ENCODE measurements around the gene KRT80.

KRT80 gene

DNA sequence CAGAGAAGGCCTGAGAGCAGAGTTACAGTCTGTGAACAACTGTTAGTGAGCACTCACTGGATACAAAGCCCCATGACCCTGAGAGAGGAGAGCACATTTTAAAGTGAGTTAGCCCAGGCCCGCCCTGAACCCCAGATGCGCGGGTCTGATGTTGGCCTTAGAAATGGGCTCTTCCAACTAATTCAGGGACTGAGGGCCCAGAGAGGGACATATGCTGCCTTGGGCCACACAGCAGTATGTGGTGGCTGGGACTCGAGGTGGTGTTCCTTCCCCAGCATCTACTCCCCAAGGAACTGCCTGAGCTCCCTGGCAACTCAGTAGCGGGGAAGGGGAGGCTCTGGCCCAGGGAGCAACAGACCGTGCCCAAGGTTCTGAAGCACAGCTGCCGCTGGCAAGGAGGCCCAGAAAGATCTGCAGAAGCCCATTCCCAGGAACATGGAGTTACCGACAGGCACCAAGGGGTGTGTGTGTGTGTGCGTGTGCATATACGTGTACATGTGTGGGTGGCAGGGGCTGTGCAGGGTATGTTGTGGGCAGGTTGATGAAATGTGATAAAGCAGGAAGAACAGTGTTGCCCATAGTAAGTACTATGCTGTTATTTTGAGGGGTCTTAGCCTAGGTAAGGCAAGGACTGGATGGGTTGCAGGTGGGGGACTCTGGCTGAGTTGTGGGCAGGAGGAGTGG lies 40.5 kb downstream of the KRT80 start:
- no peak for DNase-seq

DNA sequence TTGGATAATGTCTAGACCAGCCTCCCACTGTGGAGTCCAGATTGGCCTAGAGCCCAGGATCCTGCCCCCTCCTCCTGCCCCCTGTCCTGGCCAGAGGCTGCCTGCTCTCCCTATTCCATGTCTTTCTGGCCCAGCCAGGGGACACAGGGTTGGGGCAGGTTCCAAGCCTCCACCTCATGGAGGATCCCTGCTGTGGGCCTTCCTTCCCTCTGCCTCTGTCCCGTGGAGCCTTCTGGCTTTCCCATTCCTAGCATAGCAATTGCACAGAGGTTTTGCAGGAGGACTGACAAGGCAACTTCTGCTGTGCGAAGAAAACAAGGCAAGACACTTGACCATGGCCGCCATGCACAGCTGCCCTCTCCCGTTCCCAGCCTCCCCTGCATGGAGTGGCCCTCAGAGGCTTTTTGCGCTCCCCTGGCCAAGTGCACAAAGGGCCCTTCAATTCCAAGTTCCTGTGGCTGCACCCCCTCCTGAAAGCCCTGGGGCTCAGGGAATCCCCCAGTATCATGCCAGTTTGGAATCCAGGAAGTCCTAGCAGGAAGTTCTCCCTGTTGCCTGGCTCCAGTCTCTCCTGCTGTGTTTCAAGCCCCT lies 42.1 kb downstream of the KRT80 start:
- DNase-seq: no peak

DNA sequence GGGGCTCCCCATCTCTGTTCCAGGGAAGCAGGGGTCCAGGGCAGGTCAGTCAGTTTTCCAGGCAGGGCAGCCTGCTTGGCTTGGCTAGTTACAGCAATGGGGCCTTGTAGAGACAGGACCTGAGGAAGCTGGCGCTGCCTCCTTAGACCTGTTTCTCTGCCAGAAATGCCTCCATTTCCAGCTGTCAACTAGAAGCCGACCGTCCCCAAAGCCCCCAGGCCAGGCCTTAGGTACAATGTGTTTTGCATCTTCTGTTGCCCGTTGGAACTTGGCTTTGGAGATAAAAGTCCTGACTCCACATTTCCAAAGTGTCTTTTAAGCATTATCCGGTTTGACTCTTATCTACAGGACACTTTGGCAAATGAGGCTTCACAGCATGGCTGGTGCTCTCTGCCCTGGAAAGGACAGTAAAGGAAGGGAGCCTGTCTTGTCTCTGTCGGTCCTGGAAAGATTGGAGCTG lies 42.6 kb downstream of the KRT80 start:
- DNase-seq: no peak

DNA sequence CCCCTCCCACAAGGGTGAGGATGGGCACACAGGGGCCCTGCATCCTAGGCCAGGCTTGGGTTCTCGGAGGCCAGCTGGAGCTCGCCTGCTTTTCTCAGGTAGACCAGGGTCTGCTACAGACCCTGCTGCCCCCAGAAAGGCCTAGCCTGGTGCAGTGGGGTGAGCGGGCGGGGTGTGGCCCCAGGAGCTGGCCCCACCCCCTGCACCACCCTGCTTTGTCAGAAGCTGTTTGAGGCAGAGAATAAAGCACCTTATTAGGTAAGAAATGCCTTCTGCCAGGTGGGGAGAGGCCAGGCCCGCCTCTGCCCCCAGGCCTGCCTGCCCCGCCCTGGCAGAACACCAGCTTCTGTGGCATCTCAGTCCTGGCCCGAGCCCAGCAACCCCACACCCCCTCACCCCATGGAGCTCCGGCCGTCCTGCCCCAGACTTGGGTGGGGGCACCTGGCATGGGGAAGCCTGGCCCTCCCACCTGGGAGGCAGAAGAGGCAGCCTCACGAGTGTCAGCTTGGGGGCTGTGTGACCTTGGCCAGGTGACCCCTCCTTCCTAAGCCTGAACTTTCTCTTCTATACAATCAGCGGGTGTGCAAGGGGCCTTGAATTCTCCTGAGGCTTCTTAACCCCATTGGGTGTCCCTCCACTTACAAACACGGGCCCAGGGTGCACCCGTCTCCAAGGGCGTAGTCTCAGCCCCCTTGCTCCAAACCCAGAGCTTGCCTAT lies 43.2 kb downstream of the KRT80 start:
- DNase-seq: no peak

DNA sequence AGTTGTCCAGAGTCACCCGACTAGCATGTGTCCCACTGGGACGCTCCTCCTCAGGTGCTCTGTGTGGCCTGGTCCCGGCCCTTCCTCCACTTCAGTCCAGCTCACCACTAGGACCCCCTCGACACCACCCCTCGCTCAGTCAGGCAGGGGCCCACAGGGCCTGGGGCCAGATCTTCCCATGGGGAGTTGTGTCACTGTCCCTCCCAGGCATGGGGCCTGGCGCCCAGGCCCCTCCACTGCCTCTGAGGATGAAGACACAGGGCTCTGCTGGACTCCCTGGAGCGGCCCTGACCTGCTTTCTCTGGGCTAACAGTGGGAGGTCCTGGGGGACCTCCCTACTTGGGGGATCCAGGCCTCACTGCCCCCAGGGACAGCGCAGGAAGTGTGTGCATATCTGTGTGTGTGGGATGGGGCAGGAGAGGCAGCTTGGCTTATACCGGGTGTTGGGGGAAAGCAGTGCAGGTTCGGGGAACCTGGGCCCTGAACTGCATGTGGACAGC lies 43.8 kb downstream of the KRT80 start:
- DNase-seq: no peak

DNA sequence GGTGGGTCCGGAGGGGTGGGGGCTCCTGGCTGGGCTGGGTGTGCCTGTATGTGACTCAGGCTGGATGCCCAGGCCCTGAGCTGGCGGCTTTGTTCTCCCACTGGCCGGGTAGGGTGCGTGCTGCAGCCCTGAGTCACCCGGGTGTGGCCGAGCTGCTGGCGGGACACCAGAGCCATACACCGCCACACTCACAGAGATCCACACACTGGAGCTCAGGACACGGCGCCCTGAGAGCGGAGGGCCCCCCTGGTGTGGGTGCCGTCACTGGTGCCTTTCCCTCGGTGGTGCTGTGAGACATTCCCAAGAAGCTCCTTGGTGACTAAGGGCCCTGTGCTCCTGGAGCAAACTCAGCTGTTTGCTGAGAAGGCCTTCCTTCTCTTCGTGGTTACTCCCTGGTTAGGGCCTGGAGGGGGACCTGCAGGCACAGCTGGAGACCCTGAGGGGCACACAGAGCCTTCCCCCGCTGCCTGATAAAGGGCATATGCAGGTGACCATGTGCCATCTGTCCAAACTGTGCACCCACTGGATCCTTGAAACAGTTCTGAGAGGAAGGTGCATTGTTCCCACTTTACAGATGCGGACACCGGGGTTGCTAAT lies 44.3 kb downstream of the KRT80 start:
- DNase-seq: no peak

DNA sequence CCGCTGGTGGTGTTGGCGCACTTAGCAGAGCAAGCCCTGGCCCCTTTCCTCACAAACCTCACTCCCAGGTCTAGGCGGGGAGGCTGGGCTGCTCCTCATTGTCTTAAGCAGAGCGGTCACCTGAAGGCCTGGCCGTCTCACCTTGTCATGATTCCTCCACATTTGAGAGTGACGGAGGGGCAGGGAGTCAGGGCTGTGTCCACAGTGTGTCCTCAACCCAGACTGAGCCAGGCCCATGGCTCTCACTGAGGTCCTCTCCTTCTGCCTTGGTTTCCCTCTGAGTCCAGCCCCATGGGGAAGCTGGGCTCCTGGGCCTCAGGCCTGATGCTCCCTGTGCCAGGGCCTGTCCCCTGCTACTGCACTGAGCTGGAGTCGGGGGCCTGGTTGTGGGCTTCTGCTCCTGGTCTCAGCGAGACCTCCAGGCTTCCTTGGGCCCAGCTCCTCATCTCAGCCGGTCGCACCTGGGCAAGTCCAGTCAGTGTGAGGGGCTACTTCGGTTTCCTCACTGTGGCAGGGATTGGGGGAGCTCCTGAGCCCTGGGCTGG lies 44.9 kb downstream of the KRT80 start:
- DNase-seq: no peak

DNA sequence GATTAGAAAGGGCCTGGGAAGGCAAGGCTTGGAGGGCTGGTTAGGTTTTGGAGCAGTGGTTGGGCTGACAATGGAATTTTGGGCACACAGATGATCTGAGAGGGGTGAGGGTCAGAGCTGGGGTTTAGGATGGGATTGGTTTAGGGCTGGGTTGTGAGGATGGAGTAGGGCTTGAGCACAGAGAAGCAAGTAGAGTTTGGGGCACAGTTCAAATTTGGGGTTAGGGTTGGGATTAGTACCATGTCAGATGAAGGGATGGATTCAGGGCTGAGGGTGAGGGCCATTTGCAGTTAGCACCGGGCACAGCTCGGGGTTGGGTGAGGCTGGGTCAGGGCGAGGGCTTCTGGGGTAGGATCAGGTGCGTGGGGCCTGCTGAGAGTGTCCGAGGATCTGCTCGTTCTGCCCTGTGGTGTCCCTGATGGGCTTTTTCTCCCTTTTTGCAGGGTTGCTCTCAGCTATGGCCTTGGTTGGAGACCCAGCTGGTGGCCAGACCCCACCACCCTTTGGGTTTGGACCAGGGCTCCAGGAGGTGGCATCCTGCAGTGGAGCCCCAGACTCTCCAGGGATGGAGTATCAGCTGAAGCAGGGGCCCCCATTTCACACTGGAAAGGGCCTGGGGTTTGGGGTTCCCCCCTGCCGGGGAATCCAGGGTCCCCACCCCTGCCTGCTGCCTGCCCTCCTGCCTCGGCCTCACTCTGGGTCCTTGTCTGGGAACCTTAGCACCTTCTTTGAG lies 45.6 kb downstream of the KRT80 start:
- no peak for DNase-seq

DNA sequence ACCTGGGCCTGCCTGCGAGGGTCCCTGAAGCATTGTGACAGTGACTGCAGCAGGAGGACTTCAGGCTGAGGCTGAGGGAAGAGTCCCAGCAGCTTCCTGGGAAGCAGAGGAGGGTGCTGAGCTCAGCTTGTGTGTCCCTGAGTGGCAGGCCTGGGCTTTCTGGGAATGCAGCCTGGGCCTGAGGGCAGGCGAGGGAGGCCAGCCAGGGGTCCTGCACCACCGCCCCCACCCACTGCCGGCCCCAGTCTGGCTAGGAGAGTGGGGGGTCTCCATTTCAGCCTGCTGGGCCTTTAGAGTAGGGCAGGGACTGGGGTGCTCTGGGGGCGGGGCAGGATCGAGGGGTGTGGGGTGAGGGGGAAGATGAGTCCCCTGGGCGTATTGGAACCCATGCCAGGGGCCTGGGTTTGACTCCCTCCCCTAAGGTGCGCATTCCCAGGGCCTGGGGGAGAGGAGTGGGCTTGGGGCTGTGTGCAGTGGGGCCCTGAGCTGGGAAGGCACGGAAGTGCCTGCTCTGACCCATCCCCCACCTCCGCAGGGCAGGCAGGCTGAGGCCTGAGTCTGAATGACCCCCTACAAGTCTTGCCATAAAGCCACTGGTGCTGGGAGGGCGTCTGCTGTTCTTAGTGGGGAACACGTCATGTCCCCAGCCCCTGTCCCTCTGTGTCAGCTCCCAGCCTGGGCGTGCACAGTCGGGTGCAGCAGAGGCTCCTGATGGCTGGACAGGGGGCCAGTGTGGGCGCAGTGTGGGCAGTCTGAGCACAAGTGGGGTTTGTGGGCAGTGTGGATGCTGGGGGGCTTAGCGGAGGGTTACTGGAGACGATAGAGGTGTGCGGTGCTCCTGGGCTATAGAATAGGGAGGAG lies 46.4 kb downstream of the KRT80 start:
- no peak for DNase-seq

DNA sequence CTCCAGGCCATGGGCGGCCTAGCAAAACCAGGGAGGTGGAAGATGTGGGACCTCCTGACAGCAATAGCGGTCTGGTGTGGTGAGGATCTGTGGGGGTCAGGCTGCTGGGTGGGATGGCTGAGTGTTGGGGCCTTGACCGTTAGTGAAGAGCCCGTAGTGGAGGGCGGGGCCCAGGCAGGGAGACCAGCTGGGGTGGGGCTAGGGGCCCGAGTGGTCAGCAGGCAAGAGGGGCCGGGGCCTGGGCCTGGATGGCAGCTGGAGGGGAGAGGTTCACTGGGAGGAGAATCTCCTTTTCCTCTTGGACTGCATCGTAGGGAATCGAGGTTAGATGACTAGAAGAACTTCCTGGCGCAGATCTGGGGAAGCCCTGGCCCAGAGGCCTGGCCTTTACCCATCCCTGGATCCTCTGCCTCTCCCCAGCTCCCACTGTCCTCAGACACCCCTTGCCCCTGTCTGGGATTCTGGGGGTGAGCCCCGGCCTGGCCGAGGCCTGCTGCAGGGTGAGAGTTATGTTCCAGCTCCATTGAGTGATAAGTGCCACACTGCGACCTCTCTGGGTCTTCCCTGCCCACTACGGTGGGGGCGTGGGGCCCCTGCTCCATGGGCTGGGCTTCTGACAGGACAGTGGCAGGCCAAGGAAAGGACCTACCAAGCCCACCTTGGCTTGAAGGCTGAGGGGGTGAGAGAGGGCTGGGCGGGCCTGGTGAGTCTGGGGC lies 47.1 kb downstream of the KRT80 start:
- DNase-seq: no peak

DNA sequence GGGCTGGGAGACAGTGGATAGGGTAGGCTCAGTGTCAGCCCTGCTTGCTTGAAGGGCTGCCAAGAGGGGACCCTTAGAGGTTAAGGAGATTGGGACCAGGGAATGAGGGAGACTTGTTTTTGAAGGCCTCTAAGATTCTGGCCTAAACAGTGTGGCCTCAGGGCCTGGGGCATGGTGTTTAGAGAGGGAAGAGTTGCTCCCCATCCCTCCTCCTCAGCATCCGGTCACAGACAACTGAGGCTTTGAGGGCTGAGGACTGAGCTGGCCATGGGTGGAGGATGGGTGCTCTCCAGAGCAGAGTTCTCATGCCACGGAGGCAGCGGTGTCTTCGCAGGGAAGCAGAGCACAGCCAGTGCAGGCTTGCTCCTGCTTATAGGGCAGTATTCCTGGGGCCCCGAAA lies 49.4 kb downstream of the KRT80 start:
- DNase-seq: no peak

DNA sequence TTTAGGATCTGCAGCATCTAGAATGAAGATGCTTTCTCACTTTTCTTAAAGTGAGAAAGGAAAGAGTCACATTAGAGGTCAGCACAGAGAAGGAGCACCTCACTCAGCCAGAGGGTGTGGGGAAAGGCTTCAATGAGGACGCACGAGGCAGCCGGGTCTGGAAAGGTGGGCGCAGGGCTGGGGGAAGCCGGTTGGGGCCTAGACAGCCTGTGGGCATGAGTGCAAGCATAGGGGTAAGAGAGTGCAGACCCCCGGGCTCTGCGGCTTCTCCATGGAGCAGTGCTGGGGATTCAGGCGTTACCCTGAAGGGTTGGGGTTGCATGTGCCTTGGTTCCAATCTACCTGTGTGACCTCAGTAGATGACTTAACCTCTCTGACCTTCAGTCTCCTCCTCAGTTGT lies 49.9 kb downstream of the KRT80 start:
- no peak for DNase-seq

DNA sequence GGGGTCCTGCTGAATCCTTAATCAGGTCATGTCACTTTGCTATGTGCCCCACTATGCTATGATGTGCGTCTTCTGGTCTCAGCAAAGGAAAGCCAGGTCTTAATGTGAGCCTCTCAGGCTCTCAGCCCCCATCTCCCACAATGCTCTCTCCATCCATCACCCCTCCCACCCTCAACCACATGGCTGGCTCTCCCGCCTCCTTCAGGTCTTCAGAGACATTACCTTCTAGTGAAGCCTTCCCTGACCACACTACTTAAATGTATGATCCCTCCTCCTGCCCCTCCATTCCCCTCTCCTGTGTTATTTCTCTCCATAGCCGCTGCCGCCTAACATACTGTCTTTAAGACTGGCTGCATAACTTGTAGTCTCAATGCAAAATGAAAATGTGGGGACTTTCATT lies 50.5 kb downstream of the KRT80 start:
- DNase-seq: no peak

DNA sequence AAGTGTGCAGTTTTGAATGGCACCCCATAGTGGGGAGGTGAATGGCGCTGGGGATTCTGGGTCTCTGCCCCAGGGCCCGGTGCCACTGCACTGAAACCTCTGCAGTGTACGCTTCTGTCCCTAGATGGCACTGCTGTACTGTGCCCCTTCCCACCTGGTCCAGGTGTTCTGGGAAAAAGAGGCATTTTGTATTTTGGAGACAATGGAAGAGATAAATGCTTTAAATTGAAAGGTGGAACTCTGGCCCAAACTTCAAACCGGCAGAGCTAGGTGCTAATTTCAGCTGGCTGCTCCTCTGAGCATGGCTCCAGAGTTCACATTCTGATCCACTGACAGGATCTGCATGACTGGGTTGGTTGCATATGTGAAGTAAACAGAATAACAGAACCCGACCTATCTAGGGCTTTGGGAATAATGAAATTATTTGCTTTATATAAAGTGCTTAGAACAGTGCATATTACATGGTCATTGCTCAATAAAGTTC lies 52.2 kb downstream of the KRT80 start:
- peak; percentile 42 for DNase-seq

DNA sequence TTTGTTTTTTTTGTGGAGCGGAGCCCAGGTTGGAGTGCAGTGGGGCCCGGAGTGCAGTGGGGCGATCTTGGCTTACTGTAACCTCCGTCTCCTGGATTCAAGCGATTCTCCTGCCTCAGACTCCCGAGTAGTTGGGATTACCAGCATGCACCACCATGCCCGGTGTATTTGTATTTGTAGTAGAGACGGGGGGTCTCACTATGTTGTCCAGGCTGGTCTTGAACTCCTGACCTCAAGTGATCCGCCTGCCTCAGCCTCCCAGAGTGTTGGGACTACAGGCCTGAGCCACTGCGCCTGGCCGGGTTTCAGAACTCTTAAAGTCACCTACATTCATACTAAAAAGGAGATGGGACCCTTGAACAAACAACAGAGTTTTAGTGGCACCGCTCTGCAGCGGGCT lies 52.7 kb downstream of the KRT80 start:
- no peak for DNase-seq

DNA sequence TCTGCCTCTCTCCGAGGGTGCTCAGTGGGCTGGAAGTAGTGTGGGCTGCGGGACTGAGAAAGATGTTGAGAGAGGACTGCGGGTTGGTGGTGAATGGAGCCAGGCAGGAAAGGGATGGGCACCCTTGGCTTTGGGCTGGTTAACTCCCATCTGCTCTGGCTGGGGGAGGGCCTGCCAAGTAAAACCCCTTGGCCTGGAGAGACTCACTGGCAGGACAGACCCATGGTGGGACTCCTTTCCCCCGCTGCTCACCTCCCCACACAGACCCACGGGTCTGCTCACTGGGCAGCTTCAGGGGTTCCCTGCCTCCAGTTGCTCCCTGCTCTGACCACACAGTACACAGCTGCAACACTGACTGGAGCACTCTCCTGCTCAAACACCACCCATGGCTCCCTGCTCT lies 54.1 kb downstream of the KRT80 start:
- DNase-seq: no peak

DNA sequence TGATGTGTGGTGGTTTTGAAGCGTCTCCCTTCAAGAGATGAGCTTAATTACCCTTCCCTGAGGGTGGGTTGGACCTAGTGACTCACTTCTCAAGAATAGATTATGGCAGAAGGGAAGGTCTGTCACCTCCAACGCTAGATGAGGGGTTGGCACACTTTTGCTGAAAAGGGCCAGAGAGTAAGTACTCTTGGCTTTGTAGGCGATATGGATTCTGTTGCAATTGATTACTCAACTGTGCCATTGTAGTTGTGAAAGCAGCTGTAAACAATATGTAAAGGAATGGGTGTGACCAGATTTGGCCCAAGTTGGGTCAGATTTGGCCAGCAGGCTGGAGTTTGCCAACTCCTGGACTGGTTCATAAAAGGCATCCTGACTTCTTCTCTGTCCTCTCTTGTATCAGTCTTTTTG lies 59.1 kb downstream of the KRT80 start:
- DNase-seq: no peak

DNA sequence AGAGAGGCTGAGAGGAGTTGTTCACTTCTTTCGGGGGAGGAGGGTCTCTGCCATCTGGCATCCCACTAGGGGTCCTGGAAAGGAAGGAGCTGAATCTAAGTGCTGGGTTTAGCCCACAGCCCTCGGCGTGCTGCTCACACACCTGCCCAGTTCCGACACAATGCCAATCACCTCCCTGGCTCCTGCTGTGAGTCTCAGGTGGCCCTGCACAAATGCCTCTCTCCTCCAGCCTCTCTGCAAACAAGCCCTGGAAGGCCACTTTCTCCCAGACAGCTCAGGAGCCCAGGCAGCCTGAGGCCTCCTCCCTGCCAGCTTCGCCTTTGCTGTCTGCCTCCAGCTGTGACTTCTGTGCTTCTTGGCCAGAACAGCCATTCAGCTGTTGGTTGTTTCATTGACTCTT lies 61.1 kb downstream of the KRT80 start:
- DNase-seq: no peak

DNA sequence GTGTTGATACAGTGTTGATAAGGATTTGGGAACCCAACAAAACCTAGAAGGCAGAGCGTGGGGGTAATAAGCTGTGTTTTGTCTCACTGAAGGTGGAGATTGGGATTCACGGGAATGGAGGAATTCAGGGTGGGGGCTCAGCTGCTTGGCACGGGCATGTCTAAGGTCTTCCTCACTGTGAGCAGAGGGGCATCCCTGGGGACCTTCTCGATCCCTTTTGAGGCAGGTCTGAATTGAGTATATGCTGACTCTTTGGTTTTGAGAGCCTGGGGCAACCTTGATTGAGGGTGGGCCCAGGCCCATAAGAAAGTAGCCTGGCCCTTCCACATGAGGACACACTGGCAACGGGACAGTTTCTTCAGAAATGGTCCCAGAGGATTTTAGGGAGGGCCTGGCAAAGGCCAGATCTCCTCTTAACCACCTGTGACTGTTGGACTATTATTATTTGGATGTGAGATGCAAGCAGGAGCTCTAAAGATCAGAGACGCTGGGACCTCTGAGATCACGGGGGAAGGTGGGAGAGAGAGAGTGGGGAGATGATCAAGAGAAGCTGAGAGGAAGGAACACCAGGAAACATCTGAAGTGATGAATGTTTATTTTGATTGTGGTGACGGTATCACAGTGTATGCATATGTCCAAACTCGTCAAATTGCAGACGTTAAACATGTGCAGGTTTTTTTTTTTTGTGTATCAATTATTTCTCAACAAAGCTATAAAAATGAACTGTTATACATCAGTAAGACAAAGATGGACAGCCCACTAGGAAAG lies 63.9 kb downstream of the KRT80 start:
- no peak for DNase-seq

All from CD4-positive, alpha-beta T cell treated with Interleukin-17A for 1 hour (primary cell).